HUES6 (cell line): ENCODE data around the gene HIP1R.

Experiments used
- H3K27ac ChIP-seq: 2 replicates; pipeline ENCODE4 v1.7.0; 2013; ENCODE audit warnings: low read depth, mild to moderate bottlenecking, low read length, inconsistent platforms
- H3K27me3 ChIP-seq: 2 replicates; pipeline ENCODE4 v1.6.1; 2013; ENCODE audit warnings: low read length; ENCODE audit not compliant: control insufficient read depth, insufficient read depth
- H3K36me3 ChIP-seq: 2 replicates; pipeline ENCODE4 v1.6.1; 2013; ENCODE audit warnings: low read length; ENCODE audit not compliant: control insufficient read depth, insufficient read depth
- H3K4me1 ChIP-seq: 2 replicates; pipeline ENCODE4 v1.6.1; 2013; ENCODE audit warnings: low read length; ENCODE audit not compliant: control insufficient read depth, insufficient read depth
- H3K4me3 ChIP-seq: 2 replicates; pipeline ENCODE4 v1.5.1; 2013; ENCODE audit warnings: low read depth, low read length
- H3K9ac ChIP-seq: one replicate; pipeline ENCODE4 v1.6.1; 2013; ENCODE audit warnings: mild to moderate bottlenecking, low read length
- H3K9me3 ChIP-seq: 2 replicates; pipeline ENCODE4 v1.6.1; 2013; ENCODE audit warnings: low read depth, low read length; ENCODE audit not compliant: control insufficient read depth, insufficient read depth

Gene HIP1R

DNA sequence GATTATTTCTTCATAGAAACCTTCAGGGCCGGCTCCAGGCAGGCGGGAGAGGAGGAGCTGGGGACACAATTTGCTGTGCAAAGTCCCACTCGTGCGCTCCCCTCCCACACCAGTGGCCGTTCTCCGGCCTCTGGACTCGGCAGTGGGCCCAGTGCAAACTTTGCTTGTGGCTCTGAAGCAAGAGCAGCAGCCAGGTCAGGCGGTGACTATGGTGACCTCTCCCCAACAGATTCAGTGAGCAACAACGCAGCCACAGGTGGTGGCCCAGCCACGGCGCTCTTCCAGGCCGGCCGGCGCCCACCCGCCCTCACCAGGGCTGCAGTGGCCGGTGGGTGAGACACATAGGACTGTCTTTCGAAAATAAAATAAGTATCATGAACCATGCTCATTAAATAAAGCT, 31.1 kb downstream of the HIP1R start:
- Histone ChIP-seq H3K9me3 (no peaks in the 10 kb centered on the region), H3K27ac (no peak overlapping the region), H3K4me3 (no peak overlapping the region), H3K36me3 (peaks cover 42% of the 10 kb centered on the region), H3K9ac (no peak overlapping the region), H3K27me3 (peaks cover 37% of the 10 kb centered on the region), H3K4me1 (peaks cover 11% of the 10 kb centered on the region)

DNA sequence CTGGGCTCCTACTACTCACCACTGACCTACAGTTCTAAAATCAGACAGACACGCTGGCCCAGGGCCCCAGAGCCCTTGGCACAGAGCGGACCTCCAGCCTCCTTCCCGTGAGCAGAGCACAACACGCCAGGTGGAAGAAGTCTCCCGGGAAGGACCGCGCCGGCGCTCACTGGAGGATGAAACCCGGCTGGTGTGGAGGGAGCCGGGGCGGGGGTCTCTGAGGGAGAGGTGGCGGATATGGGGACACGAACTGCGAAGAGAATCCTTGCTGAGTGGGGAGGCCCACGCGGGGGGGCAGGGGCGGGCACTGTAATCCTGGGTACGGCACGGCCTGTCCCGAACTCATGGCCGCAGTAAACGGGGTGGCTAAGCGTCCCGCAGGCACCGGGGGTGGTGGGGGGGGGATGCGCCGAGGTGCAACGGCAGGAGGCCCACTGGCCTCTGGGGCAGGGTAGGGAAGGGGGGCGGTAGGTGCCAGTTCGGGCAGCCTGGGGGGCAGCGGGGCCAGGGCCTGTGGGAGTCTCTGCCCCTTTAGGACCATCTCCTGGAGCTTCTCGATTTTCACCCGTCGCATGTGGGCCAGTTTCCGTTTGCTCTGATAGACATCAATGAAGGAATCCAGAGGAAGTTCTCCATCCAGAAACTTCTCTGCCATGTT, 31.8 kb downstream of the HIP1R start:
- Histone ChIP-seq H3K9ac (no peak overlapping the region), H3K27ac (no peak overlapping the region), H3K9me3 (no peaks in the 10 kb centered on the region), H3K27me3 (peaks cover 44% of the 10 kb centered on the region), H3K36me3 (peaks cover 38% of the 10 kb centered on the region), H3K4me3 (no peak overlapping the region), H3K4me1 (peaks cover 18% of the 10 kb centered on the region)

DNA sequence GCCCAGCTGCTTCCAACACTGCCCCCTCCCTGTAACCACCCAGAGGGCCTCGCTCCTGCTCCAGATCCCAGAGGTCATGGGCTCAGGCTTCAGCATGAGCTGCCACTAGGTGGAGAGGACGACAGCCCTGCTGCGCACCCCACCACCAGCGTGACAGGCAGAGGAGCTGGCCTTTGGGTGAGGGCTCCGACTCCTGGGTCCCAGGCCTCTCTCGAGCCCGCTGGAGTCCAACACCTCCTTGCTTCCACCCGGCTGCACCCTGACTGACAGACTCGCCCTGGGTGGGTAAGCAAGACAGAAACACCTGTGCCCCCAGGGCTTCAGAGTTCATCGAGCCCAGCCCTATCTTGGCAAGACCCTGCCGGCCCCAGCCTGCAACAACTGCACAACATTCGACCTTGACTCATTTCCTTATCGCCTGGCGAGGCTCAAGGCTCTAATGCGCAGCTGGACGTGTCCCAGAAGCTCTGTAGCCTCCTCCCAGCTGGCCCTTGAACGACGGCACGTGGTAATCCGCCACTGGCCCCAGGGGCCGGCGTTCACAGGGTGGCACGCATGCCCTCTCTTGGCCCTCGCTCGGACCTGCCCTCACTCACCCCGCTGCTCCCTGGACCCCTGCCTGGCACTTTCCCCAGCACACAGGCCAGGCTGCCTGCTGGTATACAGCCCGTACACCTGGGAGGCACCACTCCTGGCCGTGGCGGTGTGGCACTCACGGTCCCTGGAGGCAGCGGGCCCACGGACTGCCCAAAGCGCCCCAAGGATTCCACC, 32.6 kb downstream of the HIP1R start:
- Histone ChIP-seq H3K27ac (no peak overlapping the region), H3K27me3 (peaks cover 51% of the 10 kb centered on the region), H3K9ac (no peak overlapping the region), H3K4me1 (peaks cover 24% of the 10 kb centered on the region), H3K4me3 (no peak overlapping the region), H3K9me3 (no peaks in the 10 kb centered on the region), H3K36me3 (peaks cover 38% of the 10 kb centered on the region)

DNA sequence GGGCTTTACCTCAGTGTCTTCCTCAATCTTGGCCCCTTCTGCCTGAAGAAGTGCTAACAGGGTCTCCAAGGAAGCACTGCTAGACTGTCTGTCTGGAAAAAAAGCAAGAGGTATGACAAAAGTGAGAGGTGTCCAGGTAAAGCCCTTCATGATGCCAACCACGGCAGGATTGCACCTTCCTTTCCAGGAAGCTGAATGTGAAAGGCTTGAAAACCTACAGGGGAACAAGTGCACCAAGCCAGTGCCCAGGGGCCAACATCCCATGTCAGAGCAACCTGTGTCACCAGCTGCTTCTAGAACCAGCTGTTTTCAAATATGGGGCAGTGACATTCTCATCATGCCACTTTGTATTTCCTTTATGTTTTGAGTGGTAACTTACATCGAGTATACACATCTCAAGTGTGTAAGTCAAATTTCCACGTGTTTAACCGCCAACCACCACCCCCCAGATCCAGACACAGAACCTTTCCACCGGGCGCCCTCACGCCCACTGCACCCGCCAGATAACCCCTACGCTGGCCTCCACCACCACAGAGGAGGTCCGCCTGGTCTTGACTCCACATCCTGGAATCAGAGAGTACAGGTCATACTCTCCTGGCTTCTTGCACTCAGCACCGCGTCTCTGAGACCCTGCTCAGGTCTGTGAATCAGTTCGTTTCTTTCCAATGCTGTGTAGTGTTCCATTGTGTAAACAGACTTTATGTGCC, 33.4 kb downstream of the HIP1R start:
- Histone ChIP-seq H3K4me3 (no peak overlapping the region), H3K4me1 (peaks cover 24% of the 10 kb centered on the region), H3K9me3 (no peaks in the 10 kb centered on the region), H3K36me3 (peaks cover 38% of the 10 kb centered on the region), H3K9ac (no peak overlapping the region), H3K27ac (no peak overlapping the region), H3K27me3 (peaks cover 58% of the 10 kb centered on the region)

DNA sequence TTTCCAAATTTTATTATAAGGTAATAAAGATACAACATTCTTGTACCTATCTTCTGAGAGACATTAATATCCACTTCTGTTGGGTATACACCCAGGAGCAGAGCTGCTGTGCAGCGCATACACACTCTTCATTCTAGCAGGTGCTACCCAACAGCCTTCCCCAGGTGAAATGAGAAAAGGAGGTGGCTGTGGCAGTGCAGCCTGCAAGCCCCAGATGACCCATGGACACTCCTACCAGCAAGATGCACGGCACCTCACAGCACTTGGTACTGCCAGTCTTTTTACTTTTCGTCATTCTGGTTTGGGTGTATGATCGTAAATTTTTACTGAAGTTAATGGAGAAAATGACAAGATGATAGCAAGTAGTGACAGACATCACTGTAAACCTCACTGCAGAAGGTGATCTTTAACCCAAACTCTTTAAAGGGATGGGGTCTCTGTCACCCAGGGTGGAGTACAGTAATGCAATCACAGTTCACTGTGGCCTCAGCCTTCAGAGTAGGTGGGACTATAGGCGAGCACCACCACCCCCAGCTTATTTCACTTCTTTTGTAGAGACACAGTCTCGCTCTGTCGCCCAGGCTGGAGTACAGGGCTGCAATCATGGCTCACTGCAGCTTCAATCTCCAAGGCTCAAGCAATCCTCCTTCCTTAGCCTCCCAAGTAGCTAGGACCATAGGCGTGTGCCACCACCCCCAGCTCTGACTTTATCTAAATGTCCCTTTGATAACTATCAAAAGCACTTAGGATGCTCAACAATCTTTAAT, 34.1 kb downstream of the HIP1R start:
- Histone ChIP-seq H3K9ac (no peak overlapping the region), H3K4me1 (peaks cover 31% of the 10 kb centered on the region), H3K27ac (no peak overlapping the region), H3K36me3 (peaks cover 38% of the 10 kb centered on the region), H3K27me3 (peaks cover 66% of the 10 kb centered on the region), H3K4me3 (no peak overlapping the region), H3K9me3 (no peaks in the 10 kb centered on the region)

DNA sequence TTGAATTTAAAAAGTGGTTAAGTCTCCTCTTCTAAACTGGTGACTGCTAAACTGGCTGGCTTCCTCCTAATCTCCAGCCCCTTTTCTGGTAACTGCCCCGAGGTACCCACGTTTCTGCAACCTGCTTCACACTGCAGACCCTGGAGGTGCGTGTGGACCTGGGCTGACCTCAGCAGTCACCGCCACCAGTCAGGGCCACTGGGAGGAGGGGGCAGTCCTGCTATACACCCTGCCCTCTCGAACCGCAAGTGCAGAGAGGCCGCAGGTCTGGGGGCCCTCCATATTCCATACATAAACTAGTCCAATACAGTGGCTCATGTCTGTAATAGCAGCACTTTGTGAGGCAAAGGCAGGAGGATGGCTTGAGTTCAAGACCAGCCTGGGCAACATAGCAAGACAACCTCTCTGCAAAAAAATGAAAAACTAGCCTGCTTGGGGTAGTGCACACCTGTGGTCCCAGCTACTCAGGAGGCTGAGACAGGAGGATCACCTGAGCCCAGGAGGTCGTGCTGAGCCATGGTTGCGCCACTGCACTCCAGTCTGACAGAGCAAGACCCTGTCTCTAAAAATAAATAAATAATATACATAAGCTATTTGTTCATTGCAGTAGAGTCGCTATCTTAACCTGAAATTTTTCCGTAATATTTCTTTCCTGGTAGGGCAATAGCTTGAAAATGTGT, 35.0 kb downstream of the HIP1R start:
- Histone ChIP-seq H3K4me3 (no peak overlapping the region), H3K4me1 (peaks cover 34% of the 10 kb centered on the region), H3K36me3 (peaks cover 38% of the 10 kb centered on the region), H3K9me3 (no peaks in the 10 kb centered on the region), H3K27ac (no peak overlapping the region), H3K9ac (no peak overlapping the region), H3K27me3 (peaks cover 75% of the 10 kb centered on the region)

DNA sequence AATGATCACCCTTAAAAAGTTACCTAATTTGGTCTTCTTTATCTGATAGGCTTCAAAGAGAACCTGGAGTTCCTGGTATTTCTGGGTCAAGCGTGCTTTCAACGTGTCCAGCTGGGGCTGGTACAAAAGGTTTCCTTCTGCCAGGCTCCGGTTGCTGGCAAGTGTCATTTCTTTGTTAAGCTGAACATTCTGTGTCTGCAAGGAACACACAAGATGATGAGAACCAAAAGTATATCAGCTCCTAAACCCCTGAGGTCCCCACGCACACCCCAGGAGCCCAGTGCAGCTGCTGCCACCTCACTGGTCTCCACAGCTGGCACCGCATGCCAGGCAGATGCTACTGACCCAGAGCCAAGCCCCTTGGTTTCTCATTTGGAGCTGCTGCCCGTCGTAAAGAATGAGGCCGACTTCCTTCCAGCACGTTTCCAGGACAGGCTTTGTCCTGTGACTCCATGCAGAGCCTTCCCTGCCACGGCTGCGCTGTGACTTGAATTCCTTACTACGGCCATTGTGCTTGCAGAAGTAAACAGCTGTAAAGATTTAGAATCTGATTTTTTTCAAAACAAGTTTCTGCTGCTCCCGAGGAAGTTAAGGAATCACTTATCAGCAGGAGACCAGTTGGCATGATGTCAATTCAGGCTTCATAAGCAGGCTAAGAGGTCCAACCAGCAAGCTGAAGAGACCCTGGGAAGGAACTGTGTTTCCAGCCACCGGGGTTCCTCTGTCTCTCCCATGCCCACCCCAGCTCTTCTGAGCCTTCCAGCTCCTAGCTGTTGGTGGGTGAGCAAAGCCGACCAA, 35.8 kb downstream of the HIP1R start:
- H3K4me3 ChIP-seq: peak overlapping the region; percentile 16; the same call in 1 of the 2 replicates
- peaks cover 38% of the 10 kb centered on the region for H3K36me3 ChIP-seq
- H3K27me3 ChIP-seq: peaks cover 83% of the 10 kb centered on the region
- no peak overlapping the region for H3K9ac ChIP-seq
- H3K27ac ChIP-seq: no peak overlapping the region
- H3K9me3 ChIP-seq: no peaks in the 10 kb centered on the region
- H3K4me1 ChIP-seq: peaks cover 42% of the 10 kb centered on the region

DNA sequence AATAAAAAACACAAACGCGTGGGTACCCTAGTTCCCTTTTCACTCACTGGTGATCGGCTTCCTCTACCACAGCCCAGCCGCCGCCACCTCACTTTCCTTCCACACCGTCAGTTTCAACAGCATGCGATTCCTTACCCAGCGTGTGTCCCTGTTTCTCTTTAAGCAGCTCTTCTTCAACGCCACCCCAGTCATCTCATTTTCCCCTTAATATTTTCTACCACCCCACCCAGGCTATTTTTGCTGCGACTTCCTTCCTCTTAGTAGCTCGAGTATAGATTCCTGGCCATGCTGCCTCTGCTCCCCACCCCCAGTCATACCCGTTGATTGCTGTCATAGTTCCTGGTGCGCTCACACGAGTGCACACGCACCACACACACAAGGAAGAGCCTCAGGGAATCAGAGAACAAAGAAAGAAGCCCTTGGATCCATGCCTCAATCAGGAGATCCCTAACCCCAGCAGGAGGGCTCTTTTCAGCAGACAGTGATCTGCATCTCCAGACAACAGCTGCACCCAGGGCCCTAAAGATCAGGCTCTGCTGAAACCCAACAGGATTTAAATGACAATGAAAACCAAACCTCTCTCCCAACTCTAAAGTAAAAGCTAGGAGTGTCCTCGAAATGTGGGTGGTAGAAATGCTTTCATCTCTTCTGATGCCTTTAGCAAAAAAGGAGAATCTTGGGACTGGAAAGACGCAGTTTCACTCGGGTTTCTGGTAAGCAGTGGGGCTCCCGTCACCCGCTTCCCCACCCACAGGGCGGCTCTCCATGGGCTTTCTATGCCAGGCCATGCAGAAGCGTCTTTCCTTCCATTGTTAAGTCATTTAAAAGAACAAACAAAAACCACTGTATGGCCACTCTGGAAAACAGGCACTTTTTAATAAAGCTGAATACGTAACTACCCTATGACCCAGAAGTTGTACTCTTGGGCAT, 36.9 kb downstream of the HIP1R start:
- Histone ChIP-seq H3K4me1 (peaks cover 42% of the 10 kb centered on the region), H3K4me3 (peak overlapping the region; percentile 16; the same call in 1 of the 2 replicates), H3K27me3 (peaks cover 93% of the 10 kb centered on the region), H3K27ac (no peak overlapping the region), H3K9me3 (no peaks in the 10 kb centered on the region), H3K9ac (no peak overlapping the region), H3K36me3 (peaks cover 30% of the 10 kb centered on the region)

DNA sequence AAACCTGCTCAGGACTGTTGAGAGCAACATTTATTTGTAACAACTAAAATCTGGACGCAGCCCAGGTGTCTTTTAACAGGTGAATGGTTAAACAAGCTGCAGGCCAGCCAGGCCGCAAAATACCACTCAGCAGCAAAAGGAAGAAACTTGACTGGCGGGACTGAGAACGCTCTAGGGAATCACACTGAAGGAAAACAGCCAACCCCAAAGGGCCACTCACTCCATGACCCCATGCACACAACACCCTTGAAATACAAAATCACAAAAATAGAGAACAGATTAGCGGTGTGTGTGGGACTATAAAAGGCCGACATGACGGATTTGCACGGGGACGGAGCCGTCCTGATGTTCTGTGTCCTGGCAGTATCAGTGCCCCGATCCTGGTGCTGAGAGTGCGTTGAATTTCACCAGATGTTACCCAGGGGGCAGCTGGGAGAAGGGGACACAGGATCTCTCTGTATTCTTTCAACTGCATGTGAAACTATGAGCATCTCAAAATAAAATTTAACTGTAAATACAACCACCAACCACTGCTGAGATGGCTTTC, 37.6 kb downstream of the HIP1R start:
- H3K36me3 ChIP-seq: peaks cover 28% of the 10 kb centered on the region
- H3K4me3 ChIP-seq: no peak overlapping the region
- no peaks in the 10 kb centered on the region for H3K9me3 ChIP-seq
- H3K9ac ChIP-seq: no peak overlapping the region
- H3K27ac ChIP-seq: no peak overlapping the region
- peaks cover 42% of the 10 kb centered on the region for H3K4me1 ChIP-seq
- H3K27me3 ChIP-seq: peaks cover 98% of the 10 kb centered on the region
